Measurements from ENCODE around the gene OR5K4.

The OR5K4 gene, protein sequence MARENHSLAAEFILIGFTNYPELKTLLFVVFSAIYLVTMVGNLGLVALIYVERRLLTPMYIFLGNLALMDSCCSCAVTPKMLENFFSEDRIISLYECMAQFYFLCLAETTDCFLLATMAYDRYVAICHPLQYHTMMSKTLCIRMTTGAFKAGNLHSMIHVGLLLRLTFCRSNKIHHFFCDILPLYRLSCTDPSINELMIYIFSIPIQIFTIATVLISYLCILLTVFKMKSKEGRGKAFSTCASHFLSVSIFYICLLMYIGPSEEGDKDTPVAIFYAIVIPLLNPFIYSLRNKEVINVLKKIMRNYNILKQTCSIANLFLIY

GRCh38 chr3:98353554-98353953, at the start of gene OR5K4:
Gene OR5K4, plus strand, starts transcription at chr3:98353854. Its CDS starts 0 bp downstream, at chr3:98353854.
- no CpG with 5 or more reads among the region's 2 CpGs for WGBS (ENCODE audit: insufficient coverage, insufficient read length)
- no peak within 1 kb of the TSS for H3K4me3 ChIP-seq (ENCODE audit: low read length)
- no peak within 1 kb of the TSS for H3K27ac ChIP-seq (ENCODE audit: low read length)
- no peak for DNase-seq (ENCODE audit: low read depth, low spot score)
- H3K4me1 ChIP-seq (ENCODE audit: control insufficient read depth, insufficient read depth, low read length), result no peaks in the 10 kb centered on the region
- H3K9me3 ChIP-seq (ENCODE audit: control insufficient read depth, insufficient read depth, low read length), result no peaks in the 10 kb centered on the region
- H3K27me3 ChIP-seq (ENCODE audit: control insufficient read depth, insufficient read depth, low read length), result no peaks in the 10 kb centered on the region
- H3K36me3 ChIP-seq (ENCODE audit: control insufficient read depth, insufficient read depth, low read length), result no peaks in the 10 kb centered on the region

- Histone ChIP-seq H3K36me3 (ENCODE audit: control insufficient read depth, insufficient read depth, low read length) (no peaks in the 10 kb centered on the region), H3K9me3 (ENCODE audit: control insufficient read depth, insufficient read depth, low read length) (no peaks in the 10 kb centered on the region), H3K27ac (ENCODE audit: low read length) (no peak overlapping the region), H3K4me3 (ENCODE audit: low read length) (no peak overlapping the region), H3K27me3 (ENCODE audit: control insufficient read depth, insufficient read depth, low read length) (no peaks in the 10 kb centered on the region), H3K4me1 (ENCODE audit: control insufficient read depth, insufficient read depth, low read length) (no peaks in the 10 kb centered on the region)
- DNase-seq (ENCODE audit: low read depth, low spot score), result no peak
- WGBS (ENCODE audit: insufficient coverage, insufficient read length), result no CpG with 5 or more reads among the region's 2 CpGs
These were observed 31.6 kb upstream of the OR5K4 start for GRCh38 chr3:98322101-98322500.

GRCh38 chr3:98322686-98323085, 31.0 kb upstream of the OR5K4 start:
- Histone ChIP-seq H3K4me3 (ENCODE audit: low read length) (no peak overlapping the region; the same call in 1 of the 2 replicates), H3K27me3 (ENCODE audit: control insufficient read depth, insufficient read depth, low read length) (no peaks in the 10 kb centered on the region), H3K9me3 (ENCODE audit: control insufficient read depth, insufficient read depth, low read length) (no peaks in the 10 kb centered on the region), H3K4me1 (ENCODE audit: control insufficient read depth, insufficient read depth, low read length) (no peaks in the 10 kb centered on the region), H3K36me3 (ENCODE audit: control insufficient read depth, insufficient read depth, low read length) (no peaks in the 10 kb centered on the region), H3K27ac (ENCODE audit: low read length) (no peak overlapping the region)
- WGBS (ENCODE audit: insufficient coverage, insufficient read length), result no CpG with 5 or more reads among the region's 2 CpGs
- no peak for DNase-seq (ENCODE audit: low read depth, low spot score)

- Histone ChIP-seq H3K36me3 (ENCODE audit: control insufficient read depth, insufficient read depth, low read length) (no peaks in the 10 kb centered on the region), H3K4me3 (ENCODE audit: low read length) (no peak overlapping the region), H3K27ac (ENCODE audit: low read length) (no peak overlapping the region), H3K9me3 (ENCODE audit: control insufficient read depth, insufficient read depth, low read length) (no peaks in the 10 kb centered on the region), H3K27me3 (ENCODE audit: control insufficient read depth, insufficient read depth, low read length) (no peaks in the 10 kb centered on the region), H3K4me1 (ENCODE audit: control insufficient read depth, insufficient read depth, low read length) (no peaks in the 10 kb centered on the region)
- DNase-seq (ENCODE audit: low read depth, low spot score), result no peak
These were observed 30.2 kb upstream of the OR5K4 start for GRCh38 chr3:98323425-98323824.

- H3K9me3 ChIP-seq (ENCODE audit: control insufficient read depth, insufficient read depth, low read length), result no peaks in the 10 kb centered on the region
- H3K4me1 ChIP-seq (ENCODE audit: control insufficient read depth, insufficient read depth, low read length), result peaks cover 6% of the 10 kb centered on the region
- H3K27ac ChIP-seq (ENCODE audit: low read length), result no peak overlapping the region
- peak overlapping the region; percentile 23; the same call in 1 of the 2 replicates for H3K4me3 ChIP-seq (ENCODE audit: low read length)
- no peaks in the 10 kb centered on the region for H3K27me3 ChIP-seq (ENCODE audit: control insufficient read depth, insufficient read depth, low read length)
- WGBS (ENCODE audit: insufficient coverage, insufficient read length), result no CpG with 5 or more reads among the region's 12 CpGs
- H3K36me3 ChIP-seq (ENCODE audit: control insufficient read depth, insufficient read depth, low read length), result no peaks in the 10 kb centered on the region
- no peak for DNase-seq (ENCODE audit: low read depth, low spot score)
These were observed 28.6 kb upstream of the OR5K4 start for GRCh38 chr3:98325055-98325454.

DNA sequence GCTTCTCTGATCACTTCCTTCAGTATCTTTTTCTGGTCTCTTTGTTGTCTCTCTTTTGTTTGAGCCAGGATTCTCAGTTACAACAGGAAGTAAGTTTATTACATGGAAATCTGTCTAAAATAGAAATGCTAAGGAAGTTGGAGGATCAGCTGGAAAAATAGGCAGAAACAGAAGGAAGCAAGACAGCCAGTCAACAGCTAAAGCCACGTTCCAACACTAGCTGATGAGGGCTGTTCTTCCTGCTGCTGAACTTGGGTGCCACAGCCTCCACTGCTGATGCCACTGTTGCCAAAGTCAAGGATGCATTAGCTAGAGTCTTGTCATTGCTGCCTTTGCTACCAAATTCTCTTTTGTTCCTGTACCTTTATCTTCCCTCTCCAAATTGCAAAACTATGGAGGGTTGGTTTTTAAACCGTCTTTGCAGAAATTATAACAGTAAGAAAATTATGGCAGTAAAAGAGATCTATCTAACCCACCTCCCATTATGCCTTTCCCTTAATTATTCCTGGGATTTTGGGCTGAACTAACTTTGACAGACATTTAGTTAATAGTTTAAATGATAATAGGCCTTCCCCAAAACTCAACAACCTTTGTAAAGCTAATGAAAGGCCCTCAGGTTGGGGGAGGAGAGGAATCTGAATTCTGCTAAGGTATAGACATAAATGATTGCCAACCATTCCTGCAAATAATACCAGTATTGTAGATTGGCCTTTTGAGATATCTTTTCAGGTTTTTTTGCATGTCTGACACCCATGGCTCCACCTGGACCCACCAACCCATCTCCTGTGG, 27.4 kb upstream of the OR5K4 start:
- Histone ChIP-seq H3K4me1 (ENCODE audit: control insufficient read depth, insufficient read depth, low read length) (peaks cover 6% of the 10 kb centered on the region), H3K27me3 (ENCODE audit: control insufficient read depth, insufficient read depth, low read length) (no peaks in the 10 kb centered on the region), H3K4me3 (ENCODE audit: low read length) (no peak overlapping the region), H3K9me3 (ENCODE audit: control insufficient read depth, insufficient read depth, low read length) (no peaks in the 10 kb centered on the region), H3K27ac (ENCODE audit: low read length) (no peak overlapping the region), H3K36me3 (ENCODE audit: control insufficient read depth, insufficient read depth, low read length) (no peaks in the 10 kb centered on the region)
- WGBS (ENCODE audit: insufficient coverage, insufficient read length), result no CpG with 5 or more reads among the region's 2 CpGs
- no peak for DNase-seq (ENCODE audit: low read depth, low spot score)

GRCh38 chr3:98326945-98327344, 26.7 kb upstream of the OR5K4 start:
- Histone ChIP-seq H3K27me3 (ENCODE audit: control insufficient read depth, insufficient read depth, low read length) (no peaks in the 10 kb centered on the region), H3K27ac (ENCODE audit: low read length) (no peak overlapping the region), H3K36me3 (ENCODE audit: control insufficient read depth, insufficient read depth, low read length) (no peaks in the 10 kb centered on the region), H3K9me3 (ENCODE audit: control insufficient read depth, insufficient read depth, low read length) (no peaks in the 10 kb centered on the region), H3K4me1 (ENCODE audit: control insufficient read depth, insufficient read depth, low read length) (peaks cover 6% of the 10 kb centered on the region), H3K4me3 (ENCODE audit: low read length) (no peak overlapping the region)
- DNase-seq (ENCODE audit: low read depth, low spot score), result no peak

- DNase-seq (ENCODE audit: low read depth, low spot score), result no peak
- no peak overlapping the region for H3K27ac ChIP-seq (ENCODE audit: low read length)
These were observed 24.7 kb upstream of the OR5K4 start for GRCh38 chr3:98328933-98329332.

DNA sequence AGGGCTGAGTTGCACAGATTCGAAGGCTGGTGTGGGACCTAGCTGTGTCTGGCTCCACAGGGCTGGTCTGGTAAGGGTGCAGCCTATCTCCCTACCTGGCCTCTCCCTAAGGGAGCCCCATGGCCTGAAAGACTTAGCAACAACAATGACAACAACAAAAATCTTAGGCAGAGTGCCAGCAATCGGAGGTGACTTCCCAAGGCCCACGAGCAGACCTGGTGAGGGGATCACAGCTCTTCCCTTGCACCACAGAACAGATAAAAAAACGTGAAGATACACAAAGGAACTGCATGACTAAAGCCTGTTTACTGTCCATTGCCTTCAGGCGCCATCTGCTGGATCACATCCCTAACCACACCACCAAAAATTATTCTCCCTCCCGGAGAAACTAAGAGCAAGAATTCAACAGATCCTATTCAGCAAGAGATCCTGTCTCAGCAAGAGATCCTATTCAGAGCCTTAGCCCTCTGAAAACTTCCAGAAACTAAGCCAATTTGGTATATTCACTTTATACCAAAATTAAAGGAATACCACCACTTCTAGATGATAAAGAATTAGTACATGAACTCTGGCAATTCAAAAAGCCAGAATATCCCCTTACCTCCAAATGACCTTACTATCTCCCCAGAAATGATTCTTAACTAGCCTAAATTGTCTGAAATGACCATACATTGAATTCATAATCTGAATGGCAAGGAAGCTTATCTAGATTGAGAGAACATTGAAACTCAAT, 24.1 kb upstream of the OR5K4 start:
- no CpG with 5 or more reads among the region's 6 CpGs for WGBS (ENCODE audit: insufficient coverage, insufficient read length)
- Histone ChIP-seq H3K4me1 (ENCODE audit: control insufficient read depth, insufficient read depth, low read length) (peaks cover 6% of the 10 kb centered on the region), H3K36me3 (ENCODE audit: control insufficient read depth, insufficient read depth, low read length) (no peaks in the 10 kb centered on the region), H3K27ac (ENCODE audit: low read length) (no peak overlapping the region), H3K4me3 (ENCODE audit: low read length) (no peak overlapping the region), H3K9me3 (ENCODE audit: control insufficient read depth, insufficient read depth, low read length) (no peaks in the 10 kb centered on the region), H3K27me3 (ENCODE audit: control insufficient read depth, insufficient read depth, low read length) (no peaks in the 10 kb centered on the region)
- no peak for DNase-seq (ENCODE audit: low read depth, low spot score)

More at GRCh38 chr3:98328933-98329332, 24.7 kb upstream of the OR5K4 start:
- H3K36me3 ChIP-seq (ENCODE audit: control insufficient read depth, insufficient read depth, low read length), result no peaks in the 10 kb centered on the region
- no peaks in the 10 kb centered on the region for H3K9me3 ChIP-seq (ENCODE audit: control insufficient read depth, insufficient read depth, low read length)
- no peaks in the 10 kb centered on the region for H3K27me3 ChIP-seq (ENCODE audit: control insufficient read depth, insufficient read depth, low read length)
- peaks cover 6% of the 10 kb centered on the region for H3K4me1 ChIP-seq (ENCODE audit: control insufficient read depth, insufficient read depth, low read length)
- H3K4me3 ChIP-seq (ENCODE audit: low read length), result no peak overlapping the region
- no CpG with 5 or more reads among the region's 5 CpGs for WGBS (ENCODE audit: insufficient coverage, insufficient read length)

DNA sequence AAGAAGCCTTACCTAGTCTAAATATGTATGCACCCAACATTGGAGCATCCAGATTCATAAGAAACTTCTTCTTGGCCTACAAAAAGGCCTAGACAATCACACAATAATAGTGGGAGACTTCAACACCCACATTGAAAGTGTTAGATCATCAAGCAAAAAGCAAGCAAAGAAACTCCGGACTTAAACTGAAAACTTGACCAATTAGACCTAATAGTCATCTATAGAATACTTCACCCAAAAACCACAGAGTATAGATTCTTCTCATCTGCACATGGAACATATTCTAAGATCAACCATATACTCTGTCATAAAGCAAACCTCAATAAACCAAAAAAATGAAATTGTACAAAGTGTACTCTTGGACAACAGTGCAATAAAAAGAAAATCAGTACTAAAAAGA, 22.3 kb upstream of the OR5K4 start:
- H3K27me3 ChIP-seq (ENCODE audit: control insufficient read depth, insufficient read depth, low read length), result no peaks in the 10 kb centered on the region
- H3K36me3 ChIP-seq (ENCODE audit: control insufficient read depth, insufficient read depth, low read length), result no peaks in the 10 kb centered on the region
- peaks cover 6% of the 10 kb centered on the region for H3K4me1 ChIP-seq (ENCODE audit: control insufficient read depth, insufficient read depth, low read length)
- H3K27ac ChIP-seq (ENCODE audit: low read length), result no peak overlapping the region
- H3K9me3 ChIP-seq (ENCODE audit: control insufficient read depth, insufficient read depth, low read length), result no peaks in the 10 kb centered on the region
- no peak for DNase-seq (ENCODE audit: low read depth, low spot score)
- no CpG with 5 or more reads among the region's 1 CpG for WGBS (ENCODE audit: insufficient coverage, insufficient read length)
- H3K4me3 ChIP-seq (ENCODE audit: low read length), result no peak overlapping the region

Data from iPS DF 6.9 (cell line).